ENCODE results near the gene KRTAP10-1. TPM values are rescaled to one million over a fixed set of nuclear protein-coding genes. Genes with fewer than 3 reads are reported as not detected.
"Not testable (repeated sequence)": the region's sequence is repeated elsewhere in the genome, so short reads cannot be mapped to it uniquely, and the experiment has no call there.

Gene KRTAP10-1
- total RNA-seq, 1 donor from 2014 or later: not detected

DNA sequence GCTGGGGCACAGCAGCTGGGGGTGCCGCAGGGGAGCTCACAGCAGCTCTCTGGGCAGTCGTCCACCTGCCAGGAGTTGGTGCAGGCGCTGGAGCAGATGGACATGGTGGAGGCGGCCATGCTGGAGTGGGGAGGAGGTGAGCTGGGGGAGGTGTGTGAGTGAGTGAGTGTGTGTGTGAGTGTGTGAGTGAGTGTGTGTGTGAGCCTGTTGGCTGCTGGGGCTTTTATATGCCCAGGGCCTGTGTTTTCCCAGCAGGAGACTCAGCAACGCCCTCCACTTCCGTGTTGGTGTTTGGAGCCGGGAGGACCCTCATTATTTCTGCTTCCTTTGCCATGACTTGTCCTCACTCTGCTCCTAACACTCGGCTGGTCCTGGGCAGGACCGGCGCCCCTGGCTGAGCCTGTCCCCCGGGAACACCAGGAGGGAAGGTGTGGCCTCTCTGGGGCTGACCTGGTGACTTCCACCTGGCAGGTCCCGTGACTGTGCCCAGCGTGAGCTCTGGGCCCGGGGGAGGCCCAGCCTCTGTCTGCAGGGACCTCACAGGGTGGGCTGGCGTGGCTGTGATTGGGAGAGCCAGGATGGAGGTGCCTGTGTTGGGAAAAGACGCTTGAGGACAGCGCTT lies 11.5 kb upstream of the KRTAP10-1 start, which contains the start of gene KRTAP10-2:
TSS of gene KRTAP10-2 (minus strand) at position 166 of the 622 bp plus-strand sequence. CDS start at position 119, 47 bp downstream.
- no peak within 1 kb of the TSS for H3K4me3 ChIP-seq
- TF ChIP-seq, protein P1, sequence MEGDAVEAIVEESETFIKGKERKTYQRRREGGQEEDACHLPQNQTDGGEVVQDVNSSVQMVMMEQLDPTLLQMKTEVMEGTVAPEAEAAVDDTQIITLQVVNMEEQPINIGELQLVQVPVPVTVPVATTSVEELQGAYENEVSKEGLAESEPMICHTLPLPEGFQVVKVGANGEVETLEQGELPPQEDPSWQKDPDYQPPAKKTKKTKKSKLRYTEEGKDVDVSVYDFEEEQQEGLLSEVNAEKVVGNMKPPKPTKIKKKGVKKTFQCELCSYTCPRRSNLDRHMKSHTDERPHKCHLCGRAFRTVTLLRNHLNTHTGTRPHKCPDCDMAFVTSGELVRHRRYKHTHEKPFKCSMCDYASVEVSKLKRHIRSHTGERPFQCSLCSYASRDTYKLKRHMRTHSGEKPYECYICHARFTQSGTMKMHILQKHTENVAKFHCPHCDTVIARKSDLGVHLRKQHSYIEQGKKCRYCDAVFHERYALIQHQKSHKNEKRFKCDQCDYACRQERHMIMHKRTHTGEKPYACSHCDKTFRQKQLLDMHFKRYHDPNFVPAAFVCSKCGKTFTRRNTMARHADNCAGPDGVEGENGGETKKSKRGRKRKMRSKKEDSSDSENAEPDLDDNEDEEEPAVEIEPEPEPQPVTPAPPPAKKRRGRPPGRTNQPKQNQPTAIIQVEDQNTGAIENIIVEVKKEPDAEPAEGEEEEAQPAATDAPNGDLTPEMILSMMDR (IDR thresholded peaks at IDR 0.05): no peak
- no peaks in the 10 kb centered on the region for H3K9me3 ChIP-seq
- no peaks in the 10 kb centered on the region for H3K36me3 ChIP-seq
- no peak within 1 kb of the TSS for H3K27ac ChIP-seq
- ATAC-seq (no peak), DNase-seq (peak; percentile 60)
- intact Hi-C loops (cut with DNase I): no loop called here
- H3K27me3 ChIP-seq: peaks cover 16% of the 10 kb centered on the region
- H3K4me1 ChIP-seq: no peaks in the 10 kb centered on the region

DNA sequence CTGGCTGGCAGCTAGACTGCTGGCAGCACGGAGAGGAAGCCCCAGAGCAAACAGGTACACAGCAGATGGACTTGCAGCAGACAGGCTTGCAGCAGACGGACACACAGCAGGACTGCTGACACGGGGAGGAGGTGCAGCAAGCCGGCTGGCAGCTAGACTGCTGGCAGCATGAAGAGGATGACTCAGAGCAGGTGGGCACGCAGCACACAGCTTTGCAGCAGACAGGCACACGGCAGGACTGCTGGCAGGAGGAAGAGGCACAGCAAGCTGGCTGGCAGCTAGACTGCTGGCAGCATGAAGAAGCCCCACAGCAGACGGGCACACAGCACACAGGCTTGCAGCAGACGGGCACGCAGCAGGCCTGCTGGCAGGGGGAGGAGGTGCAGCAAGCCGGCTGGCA lies 10.8 kb upstream of the KRTAP10-1 start:
- intact Hi-C loops (cut with DNase I): no loop called here
- DNase-seq: peak; percentile 52
- TF ChIP-seq, protein P1 (IDR thresholded peaks at IDR 0.05): no peak

GRCh38 chr21:44550285-44550684 lies 10.3 kb upstream of the KRTAP10-1 start:
- H3K4me1 ChIP-seq; intact Hi-C loops (cut with DNase I); ATAC-seq; H3K4me3 ChIP-seq; H3K36me3 ChIP-seq; H3K9me3 ChIP-seq; H3K27ac ChIP-seq: not testable (repeated sequence)
- H3K27me3 ChIP-seq: peaks cover 13% of the 10 kb centered on the region
- peak; percentile 64 for DNase-seq

More for the DNA sequence above, 10.8 kb upstream of the KRTAP10-1 start:
- no peaks in the 10 kb centered on the region for H3K9me3 ChIP-seq
- H3K4me3 ChIP-seq: no peak overlapping the region
- H3K27me3 ChIP-seq: peaks cover 14% of the 10 kb centered on the region
- H3K36me3 ChIP-seq: no peaks in the 10 kb centered on the region
- H3K4me1 ChIP-seq: no peaks in the 10 kb centered on the region
- no peak overlapping the region for H3K27ac ChIP-seq
- ATAC-seq: no peak

DNA sequence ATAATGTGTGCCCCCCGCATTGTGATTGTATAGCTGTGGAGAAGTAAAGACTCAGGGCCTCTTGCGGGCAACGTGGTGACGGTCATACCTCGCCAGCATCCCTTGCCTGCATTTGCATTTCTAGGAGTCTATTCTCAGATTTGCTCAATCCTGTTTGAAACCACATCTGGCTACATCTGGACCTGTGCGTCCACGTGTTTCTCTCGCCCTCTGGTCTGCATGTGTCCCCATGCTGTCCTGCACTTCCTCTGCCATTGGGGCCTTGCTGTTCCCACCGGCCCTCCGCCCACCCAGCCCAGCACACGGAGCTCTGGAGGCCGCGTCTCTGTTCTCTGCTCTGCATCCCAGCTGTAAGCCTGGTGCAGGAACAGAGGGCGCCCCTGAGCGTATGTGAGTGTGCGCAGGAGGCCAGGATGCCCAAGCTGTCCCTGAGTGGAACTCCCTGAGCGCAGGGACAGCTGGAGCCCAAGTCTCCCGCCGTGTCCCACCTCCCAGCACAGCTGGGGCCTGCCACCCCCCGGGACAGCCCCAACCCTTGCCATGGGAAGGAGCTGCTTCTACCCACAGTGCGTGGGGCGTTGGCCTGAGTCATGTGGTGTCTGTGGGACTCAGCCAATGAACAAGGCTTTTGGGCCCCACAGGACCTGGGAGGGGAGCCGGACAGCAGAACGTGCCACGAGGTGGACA lies 9.7 kb upstream of the KRTAP10-1 start:
- Histone ChIP-seq H3K9me3 (no peaks in the 10 kb centered on the region), H3K27me3 (peaks cover 13% of the 10 kb centered on the region), H3K27ac (no peak overlapping the region), H3K36me3 (no peaks in the 10 kb centered on the region), H3K4me3 (no peak overlapping the region), H3K4me1 (no peaks in the 10 kb centered on the region)
- TF ChIP-seq, protein P1 (IDR thresholded peaks at IDR 0.05): no peak
- intact Hi-C loops (cut with DNase I): no loop called here
- peak; percentile 41 for DNase-seq
- peak; percentile 36 for ATAC-seq

- ATAC-seq (no peak), DNase-seq (no peak)
- Histone ChIP-seq H3K27me3 (peaks cover 13% of the 10 kb centered on the region), H3K9me3 (no peaks in the 10 kb centered on the region), H3K27ac (no peak overlapping the region), H3K36me3 (no peaks in the 10 kb centered on the region), H3K4me3 (no peak overlapping the region), H3K4me1 (no peaks in the 10 kb centered on the region)
- intact Hi-C loops (cut with DNase I): no loop called here
- TF ChIP-seq, protein P1 (IDR thresholded peaks at IDR 0.05): no peak
Measured at GRCh38 chr21:44548922-44549321, 8.9 kb upstream of the KRTAP10-1 start.

GRCh38 chr21:44548381-44548780 lies 8.4 kb upstream of the KRTAP10-1 start:
- H3K27ac ChIP-seq: no peak overlapping the region
- ATAC-seq (no peak), DNase-seq (peak; percentile 33)
- intact Hi-C loops (cut with DNase I): no loop called here
- H3K4me1 ChIP-seq: no peaks in the 10 kb centered on the region
- no peaks in the 10 kb centered on the region for H3K36me3 ChIP-seq
- H3K9me3 ChIP-seq: no peaks in the 10 kb centered on the region
- peaks cover 13% of the 10 kb centered on the region for H3K27me3 ChIP-seq
- H3K4me3 ChIP-seq: no peak overlapping the region
- TF ChIP-seq, protein P1 (IDR thresholded peaks at IDR 0.05): no peak
